Activated CD4-positive, alpha-beta T cell treated with anti-CD3 and anti-CD28 coated beads for 4 hours (primary cell): ENCODE measurements around the gene CASP12.
A peak's percentile ranks its signal among the peaks of the same experiment; 100 is the strongest.
"Not testable (repeated sequence)": the region's sequence is repeated elsewhere in the genome, so short reads cannot be mapped to it uniquely, and the experiment has no call there.

Experiments used
- DNase-seq, 2 donors: peaks; one replicate each; pipeline ENCODE4 v3.0.0-alpha.2; 2020

Gene CASP12

DNA sequence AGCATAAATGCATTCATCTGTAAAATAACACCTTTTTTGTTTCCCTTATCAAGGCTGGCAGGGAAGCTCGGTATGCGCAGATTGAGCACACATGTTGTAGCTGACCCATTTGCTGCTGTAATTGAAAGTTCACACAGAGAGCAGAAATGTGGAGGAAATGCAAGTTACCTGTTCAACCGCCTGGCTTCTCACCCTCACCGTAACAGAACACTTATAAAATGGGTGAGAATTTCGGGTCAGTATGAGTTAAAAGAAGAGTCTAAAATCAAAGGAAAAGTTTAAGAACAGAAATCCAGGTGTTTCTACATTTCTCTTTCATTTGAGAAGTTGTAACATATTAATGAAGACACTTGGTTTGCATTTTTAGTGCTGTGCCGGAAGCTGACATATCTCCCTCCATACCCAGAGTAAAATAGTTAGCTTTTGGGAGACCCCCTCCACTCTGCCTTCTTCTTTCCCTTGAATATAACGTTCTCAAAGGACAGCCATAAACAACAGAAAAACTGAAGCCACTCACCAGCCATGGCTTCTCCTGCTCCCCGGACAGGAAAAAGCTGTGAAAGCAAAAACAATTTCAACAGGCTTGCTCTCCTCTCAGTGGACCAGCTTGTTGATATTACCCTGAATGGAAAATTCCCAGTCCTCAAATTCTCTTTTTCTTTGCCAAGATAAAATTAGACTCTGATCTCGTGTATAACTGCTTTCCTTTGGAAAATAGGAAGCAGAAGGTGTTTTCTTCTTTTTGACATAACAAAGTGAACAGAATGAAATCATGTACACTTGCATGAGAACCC lies at the start of gene CASP12:
Gene CASP12, minus strand, starts transcription at position 570 of the 794 bp plus-strand sequence.
- no peak for DNase-seq

DNA sequence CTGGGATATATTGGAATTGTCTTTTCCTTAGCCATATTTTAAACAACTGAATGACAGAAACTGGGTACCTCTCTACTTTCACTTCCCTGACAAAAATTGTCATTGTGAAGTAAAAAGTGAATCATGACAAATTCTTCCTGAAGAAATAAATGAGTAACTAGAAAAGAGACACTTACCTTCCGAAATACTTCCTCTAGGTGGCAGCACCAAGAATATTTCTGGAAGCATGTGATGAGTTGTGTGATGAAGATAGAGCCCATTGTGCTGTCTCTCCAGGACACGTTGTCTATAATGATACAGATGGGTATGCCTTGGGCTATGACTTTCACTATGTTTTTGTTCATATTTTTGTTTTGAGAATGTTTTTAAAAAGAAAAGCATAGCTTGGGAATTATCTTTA lies 48.6 kb upstream of the CASP12 start:
- DNase-seq, result peak in 1 of 2 donors; percentile 57

DNA sequence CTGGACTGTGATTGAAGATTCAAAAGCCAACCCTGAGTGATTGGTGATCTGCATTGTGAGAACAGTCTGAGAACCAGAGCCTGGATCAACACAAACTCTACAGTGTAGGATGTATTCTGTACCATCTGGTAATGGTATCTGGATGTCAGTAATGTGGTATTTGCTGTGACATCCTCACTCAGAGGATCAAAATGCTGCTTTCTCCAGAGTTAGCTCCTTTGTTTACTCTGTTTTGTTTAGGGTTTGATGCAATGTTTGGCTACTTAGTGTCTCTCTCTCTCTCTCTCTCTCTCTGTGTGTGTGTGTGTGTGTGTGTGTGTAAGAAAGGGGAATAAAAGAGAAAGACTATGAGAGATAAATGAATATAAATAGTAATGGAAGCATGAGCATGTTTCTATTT lies 45.8 kb upstream of the CASP12 start:
- no peak for DNase-seq

DNA sequence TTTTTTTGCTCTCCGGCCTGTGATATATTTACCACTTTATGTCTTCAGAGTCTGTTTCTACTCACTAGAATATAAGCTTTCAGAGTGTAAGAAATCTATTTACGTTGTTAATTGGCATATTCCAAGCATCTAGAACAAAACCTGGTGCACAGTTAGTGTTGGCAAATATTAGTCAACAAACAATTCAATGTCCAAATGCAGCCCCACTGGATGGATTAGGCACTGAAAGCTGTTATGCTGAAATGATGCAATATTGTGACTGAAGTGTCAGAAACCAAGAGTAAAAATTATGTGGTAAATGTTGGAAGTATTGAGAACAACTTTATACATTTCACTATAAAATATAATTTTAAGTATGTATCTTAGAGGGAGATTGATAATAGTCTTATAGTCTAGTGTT lies 45.3 kb upstream of the CASP12 start:
- DNase-seq, result no peak

DNA sequence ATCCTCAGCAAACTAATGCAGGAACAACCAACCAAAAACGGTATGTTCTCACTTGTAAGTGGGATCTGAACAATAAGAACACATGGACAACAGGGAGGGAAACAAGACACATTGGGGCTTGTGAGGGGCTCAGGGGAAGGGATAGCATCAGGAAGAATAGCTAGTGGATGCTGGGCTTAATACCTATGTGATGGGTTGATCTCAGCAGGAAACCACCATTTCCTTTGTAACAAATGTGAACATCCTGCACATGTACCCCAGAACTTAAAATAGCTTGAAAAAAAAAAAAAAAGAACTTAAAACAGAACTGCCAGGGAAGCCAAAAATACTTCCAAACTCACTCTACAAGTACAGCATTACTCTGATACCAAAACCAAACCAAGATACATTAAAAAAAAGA lies 36.3 kb upstream of the CASP12 start:
- no peak for DNase-seq

DNA sequence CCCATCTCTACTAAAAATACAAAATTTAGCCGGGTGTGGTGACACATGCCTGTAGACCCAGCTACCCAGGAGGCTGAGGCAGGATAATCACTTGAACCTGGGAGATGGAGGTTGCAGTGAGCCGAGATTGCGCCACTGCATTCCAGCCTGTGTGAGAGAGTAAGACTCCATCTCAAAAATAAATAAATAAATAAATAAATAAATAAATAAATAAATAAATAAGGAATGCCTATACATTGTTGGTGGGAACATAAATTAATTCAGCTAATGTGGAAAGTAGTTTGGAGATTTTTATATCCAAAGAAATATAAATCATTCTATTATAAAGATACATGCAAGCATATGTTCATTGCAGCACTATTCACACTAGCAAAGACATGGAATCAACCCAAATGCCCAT lies 35.8 kb upstream of the CASP12 start:
- not testable (repeated sequence) for DNase-seq

DNA sequence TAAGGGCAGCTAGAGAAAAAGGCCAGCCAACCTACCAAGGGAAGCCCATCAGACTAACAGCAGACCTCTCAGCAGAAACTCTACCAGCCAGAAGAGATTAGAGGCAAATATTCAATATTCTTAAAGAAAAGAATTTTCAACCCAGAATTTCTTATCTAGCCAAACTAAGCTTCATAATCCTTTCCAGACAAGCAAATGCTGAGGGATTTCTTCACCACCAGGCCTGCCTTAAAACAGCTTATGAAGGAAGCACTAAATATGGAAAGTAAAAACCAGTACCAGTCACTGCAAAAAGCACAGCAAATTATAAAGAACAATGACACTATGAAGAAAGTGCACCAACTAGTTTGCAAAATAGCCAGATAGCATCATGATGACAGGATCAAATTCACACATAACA lies 30.6 kb upstream of the CASP12 start:
- DNase-seq, result no peak

DNA sequence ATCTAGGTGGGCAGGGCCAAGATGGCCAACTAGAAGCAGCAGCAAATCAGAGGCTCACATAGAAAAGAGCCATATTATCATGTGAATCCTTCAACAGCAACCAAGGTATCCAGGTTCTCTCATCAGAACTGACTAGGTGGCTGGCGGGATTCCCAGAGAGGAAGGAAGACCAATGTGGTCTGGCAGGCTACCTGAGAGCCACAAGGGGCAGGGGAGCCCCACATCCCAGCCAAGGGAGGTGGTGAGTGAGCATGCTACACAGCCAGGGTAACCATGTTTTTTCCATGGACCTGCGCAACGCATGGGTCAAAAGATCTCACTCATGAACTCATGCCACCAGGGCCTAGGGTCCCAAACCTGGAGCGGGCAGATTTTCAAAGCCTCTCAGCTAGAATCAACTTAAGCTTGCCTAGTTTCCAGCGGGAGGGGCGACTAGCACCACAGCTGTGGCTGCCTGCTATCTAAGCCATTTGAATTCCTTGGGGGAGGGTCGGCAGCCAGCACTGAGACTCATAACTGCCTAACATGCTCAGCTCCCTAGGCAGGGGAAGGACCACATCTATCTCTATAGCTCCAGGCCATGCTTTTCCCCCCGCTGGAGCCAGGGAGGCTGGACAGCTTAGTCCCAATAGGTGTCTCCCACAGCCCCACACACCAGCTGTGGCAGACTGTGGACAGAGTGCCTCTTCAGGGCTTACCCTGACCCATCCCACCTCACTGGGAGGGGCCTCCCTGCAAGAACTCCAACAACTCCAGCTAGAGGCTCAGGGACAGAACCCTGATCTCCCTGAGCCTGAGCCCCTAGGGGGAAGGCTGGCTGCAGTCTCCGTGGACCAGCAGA lies 28.7 kb upstream of the CASP12 start:
- no peak for DNase-seq

DNA sequence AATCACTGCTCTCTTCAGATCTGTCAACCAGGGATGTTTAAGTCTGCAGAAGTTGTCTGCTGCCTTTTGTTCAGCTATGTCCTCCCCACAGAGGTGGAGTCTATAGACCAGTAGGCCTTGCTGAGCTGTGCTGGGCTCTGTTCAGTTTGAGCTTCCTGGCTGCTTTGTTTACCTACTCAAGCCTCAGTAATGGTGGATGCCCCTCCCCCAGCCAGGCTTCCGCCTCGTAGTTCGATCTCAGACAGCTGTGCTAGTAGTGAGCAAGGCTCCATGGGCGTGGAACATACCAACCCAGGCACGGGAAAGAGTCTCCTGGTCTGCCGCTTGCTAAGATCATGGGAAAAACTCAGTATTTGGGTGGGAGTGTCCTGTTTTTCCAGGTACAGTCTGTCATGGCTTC lies 27.6 kb upstream of the CASP12 start:
- no peak for DNase-seq

DNA sequence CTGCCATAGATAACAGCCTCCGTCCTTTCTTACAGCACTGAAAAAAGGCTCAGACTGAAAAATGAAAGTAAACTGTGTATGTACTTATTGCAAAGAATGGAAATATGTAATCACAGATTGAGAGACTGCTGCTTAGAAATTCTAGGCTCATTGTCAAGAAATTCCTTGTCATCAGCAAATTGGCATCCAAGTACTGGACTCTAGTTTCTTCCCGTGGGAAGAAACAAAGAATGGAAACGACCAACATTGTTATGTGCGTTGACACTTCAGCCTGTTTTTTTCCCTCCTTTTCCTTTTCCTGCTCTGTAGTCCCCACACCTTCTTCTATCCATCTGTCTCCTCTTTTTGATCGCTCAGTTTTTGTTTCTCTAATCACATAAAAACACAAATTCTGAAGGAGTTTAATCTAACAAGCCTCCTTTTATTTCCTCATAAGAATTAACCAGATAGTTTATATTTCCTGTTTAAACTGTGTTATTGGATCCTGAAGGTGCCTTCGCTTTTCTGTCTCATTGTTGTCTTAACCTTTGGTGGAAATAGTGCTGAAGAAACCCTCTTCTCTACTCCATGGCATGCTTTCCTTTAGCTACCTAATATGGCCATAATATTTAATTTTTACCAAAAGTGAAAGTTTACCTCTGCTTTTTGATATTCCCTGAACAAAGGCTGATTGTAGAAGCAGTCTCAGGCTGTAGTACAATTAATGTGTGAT lies 20.0 kb upstream of the CASP12 start:
- DNase-seq, result no peak

DNA sequence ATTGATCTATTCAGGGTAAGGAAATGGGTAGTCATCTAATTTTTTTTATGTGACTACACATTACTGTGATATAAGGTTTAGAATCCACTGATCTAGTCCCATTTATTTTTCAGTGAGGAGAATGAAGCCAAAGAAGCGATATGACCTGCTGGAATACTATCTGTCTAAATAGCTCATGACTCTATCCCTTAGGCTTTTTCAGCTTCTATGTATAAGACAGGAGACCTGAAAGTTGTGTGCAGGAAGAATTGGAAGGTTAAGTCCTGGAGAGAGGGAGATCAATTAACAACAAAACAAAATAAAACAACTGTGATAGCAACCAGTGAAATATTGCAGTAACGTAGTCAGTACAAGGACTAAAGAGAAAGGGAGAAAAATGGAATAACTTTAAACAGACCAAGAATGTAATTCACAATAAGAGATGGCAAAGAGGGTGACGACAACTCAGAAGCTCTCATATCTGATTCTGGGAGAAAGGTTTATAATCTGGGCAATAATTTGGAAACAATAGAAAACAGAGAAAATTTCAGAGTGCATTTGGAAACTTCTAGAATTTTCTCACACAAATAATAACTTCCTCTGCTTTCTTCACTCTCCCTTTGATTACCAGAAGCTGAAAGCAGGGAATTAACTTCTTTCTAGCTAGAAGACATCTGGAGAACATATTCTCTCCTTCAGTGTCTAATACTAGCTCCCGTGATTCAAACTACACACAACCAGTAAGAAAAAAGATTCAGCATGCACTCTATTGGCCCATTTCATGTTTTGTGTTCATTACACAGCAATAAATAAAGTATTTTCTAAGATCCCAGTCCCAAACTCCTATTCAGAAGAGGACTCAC lies 19.2 kb upstream of the CASP12 start:
- DNase-seq, result no peak

DNA sequence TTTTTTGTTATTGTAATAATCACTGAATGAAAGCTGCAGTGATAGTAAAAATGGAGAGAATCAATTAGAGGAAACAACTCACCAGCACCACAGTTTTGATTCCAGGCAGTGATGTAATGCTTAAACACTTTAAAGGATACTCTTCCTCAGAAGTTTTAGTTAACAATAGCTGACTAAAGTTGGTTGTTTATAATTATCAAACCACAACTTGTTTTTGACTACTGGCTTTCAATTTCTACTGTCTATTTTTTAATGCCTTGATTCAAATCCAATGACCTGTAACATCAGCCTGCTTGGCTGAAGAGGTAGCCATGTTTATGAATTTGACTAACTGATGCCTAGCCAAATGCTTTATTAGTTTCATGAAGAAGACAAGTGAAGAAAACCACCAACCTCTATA lies 18.2 kb upstream of the CASP12 start:
- no peak for DNase-seq

DNA sequence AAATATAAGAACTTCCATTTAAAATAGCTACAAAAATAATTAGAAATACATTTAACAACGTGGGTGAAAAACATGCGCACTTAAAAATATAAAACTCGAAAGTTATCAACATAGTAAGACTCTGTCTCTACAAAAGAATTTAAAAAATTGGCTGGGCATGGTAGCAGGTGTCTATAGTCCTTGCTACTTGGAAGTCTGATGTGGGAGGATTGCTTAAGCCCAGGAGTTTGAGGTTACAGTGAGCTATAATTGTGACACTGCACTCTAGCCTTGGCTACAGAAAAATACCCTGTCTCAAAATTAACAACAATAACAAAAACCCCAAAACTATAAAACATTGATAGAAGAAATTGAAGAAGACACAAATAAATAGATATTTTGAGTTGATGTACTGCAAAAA lies 13.8 kb upstream of the CASP12 start:
- no peak for DNase-seq

DNA sequence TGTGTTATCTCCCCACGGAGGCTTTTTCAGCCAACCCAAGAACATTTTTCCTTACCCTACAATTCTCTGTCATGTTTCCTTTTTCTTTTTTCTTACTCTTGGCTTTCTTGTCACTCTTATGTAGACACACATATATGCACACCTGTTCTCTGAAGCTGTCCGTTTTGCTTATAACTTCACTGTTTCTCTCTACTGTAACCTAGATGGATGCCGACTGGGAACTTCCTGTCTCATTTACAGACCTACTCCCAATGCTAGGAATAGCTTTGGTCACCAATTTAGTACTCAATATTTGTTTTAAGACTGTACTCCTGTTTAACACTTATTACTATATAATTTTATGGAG lies 9.9 kb upstream of the CASP12 start:
- DNase-seq, result no peak

DNA sequence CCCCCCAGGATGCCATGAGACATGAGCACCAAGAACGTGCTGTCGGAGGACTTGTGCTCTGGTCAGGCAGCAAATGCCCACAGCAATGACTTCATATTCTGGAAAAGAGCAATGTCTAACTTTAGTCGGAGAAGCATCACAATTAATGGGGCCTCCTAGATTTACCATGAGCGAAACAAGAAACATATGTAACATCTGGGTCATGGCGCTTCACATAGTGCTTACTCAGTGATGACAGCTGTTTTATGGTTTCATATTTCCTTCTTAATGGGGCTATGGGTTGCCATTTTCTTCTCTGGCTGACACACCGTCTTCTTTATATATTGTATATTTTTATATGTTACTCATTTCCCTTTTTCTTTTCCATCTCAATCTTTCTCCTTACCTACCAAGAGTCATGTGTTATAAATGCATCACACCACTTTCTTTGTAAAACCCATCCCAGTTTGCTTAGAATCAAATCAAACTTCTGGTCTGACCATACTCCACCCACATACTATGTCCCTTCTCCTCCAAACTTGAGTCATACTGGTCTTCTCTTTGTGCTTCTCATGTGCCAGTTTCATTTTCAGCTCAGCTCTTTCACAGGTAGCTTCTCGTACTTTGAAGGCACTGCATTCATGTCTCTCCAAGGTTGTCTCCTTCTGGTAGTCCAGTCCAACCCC lies 9.4 kb upstream of the CASP12 start:
- DNase-seq, result no peak

DNA sequence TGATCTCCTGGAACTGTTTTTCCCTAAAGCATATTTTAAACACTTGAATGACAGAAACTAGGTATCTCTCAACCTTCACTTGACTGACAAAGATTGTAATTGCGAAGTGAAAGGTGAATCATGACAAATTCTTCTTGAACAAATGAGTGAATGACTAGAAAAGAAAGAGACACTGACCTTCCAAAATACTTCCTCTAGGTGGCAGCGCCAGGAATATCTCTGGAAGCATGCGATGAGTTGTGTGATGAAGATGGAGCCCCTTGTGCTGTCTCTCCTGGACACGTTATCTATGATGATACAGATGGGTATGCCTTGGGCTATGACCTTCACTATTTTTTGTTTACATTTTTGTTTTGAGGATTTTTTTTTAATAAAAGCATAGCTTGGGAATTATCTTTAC lies 7.0 kb upstream of the CASP12 start:
- DNase-seq, result no peak

DNA sequence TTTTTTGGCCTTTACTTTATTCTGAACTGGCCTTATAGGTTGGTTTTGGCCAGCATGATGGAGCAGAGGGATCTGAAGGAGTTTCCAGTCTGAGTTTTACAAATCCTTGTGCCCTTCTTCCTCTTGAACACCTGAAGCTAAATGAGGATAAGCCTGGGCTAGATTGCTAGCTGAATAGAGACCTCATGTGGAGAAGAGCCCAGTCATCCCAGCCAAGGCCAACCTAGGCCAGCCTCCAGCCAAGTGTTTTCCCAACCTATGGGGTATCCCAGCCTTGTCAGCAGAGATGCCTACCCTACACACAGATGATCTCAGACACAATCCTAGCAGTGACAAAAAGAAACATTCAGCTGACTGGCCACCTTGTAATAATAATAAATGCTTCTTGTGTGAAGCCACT lies 966 bp upstream of the CASP12 start:
- DNase-seq, result no peak

DNA sequence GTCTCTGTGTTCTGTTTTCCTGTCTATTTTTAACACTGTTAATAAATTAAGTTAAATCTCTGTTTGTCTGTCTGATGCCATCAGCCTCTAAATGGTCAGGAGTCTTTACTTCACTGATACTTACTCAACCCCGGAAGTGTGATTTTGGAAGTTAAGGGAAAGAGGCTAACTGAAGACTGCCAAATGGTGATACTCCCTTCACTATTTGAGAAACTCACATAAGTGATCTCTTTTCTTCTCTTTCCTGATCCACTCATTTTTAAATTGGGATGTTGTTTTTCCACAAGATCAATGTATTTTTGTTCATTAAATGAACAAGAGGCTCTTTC lies 389 bp upstream of the CASP12 start:
- no peak for DNase-seq

DNA sequence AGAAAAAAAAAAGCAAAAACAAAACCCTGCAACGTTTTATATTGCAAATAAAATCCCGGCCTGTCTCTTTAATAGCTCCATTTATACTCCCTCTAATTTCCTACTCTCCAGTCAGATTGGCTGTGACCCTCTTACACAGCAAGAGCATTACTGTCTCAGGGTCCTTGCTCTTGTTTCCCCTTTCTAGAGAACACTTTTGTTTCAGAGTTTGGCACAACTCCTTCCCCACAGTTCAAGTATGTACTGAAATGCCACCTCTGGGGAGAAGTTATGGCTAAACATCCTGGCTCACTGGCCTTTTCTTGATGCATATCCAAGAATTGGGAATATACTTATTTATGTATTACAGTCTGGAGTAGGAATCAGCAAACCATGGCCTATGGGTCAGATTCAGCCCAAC lies 2.6 kb downstream of the CASP12 start:
- no peak for DNase-seq

DNA sequence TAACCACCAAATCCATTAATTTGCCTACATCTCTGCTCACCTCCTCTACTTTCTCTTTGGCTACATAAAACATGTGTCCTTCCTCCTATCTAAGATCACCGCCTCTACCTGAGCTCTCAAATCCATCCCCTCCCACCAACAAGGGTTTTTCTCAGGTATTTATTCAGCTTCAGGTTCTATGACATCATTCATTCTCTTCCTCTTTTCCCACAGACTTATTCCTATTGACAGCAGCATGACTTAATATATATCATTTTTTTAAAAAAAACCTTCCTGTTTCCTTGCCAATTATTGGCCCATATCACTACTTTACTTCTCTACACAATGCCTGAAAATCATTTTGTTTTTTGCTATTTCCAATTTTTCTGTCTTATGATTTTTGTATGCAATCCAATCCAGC lies 4.4 kb downstream of the CASP12 start:
- no peak for DNase-seq

DNA sequence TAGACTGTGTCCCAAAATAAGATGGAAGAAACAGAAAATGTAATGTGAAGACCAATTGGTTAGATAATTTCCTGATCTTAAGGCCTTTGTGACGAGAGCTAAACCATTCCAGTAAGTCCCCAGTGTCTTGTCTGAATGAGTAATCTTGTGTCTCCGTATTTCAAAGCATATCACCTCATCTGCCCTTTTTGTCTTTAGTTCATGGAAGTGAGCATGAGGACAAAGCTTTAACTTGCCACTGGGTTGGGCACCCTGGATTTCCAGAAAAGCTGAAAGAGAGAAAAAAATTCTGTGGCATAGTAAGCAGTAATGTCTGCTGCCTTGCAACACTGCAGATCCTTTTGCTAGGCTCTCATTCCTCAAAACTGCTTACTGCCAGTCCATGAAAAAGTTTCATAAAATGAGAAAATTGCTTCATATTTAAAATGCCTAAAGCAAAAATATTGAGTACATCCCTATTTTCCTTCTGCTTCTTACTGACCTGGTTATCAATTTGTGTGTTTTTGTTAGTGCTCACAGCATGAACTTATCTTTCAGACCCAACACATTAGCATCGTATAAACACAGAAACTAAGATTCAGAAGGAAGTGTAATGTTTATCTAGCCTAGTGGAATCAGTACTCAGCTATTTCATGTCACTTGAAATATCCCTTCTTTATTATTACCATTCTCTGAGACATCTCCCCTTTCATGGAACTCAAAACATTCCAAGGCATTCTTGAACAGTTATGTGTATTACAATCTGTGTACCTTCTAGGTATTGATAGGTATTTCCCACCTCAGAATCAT lies 5.3 kb downstream of the CASP12 start:
- no peak for DNase-seq

DNA sequence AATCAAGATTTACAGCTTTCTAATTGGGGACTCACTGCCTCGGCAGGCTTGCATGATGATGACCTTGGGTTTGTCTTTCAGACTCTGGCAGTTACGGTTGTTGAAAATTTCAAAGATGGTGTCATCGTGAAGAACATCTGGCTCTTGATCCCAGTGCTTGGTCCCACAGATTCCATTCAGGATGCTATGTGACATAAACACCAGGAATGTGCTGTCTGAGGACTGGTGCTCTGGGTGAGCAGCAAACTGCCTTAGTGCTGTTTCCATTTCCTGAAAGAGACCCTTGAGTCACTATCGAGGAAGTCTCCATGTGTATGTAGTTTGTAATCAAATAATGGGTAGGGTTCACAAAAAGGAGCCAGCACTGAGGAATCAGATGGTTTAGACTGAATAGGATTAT lies 7.1 kb downstream of the CASP12 start:
- no peak for DNase-seq
